Ureter (tissue), 1 donor: Measurements from ENCODE around the gene LSAMP. TPM values are rescaled to one million over a fixed set of nuclear protein-coding genes. Genes with fewer than 3 reads are reported as not detected.
"Not testable (repeated sequence)": the region's sequence is repeated elsewhere in the genome, so short reads cannot be mapped to it uniquely, and the experiment has no call there.

ENCODE experiments used
- DNase-seq: peaks from one replicate; pipeline ENCODE4 v3.0.0-alpha.2; 2020; ENCODE audit warnings: low spot score
- total RNA-seq: library from RNA; stranded (reverse); gene quantifications from one replicate; pipeline ENCODE4 v1.2.4, GENCODE V29; 2023
- donor health status: DM: yes; HTN: yes; CAD: no.

LSAMP gene
- total RNA-seq, 1 donor from 2014 or later: 7.3 TPM

GRCh38 chr3:115800065-115800464 lies 645.2 kb downstream of the LSAMP start:
- not testable (repeated sequence) for DNase-seq

GRCh38 chr3:115792206-115792955 lies 652.9 kb downstream of the LSAMP start:
- no peak for DNase-seq

- not testable (repeated sequence) for DNase-seq
Observed at GRCh38 chr3:115791271-115792153, 653.8 kb downstream of the LSAMP start.

- DNase-seq: no peak
Observed at GRCh38 chr3:115790759-115791158, 654.5 kb downstream of the LSAMP start.

- DNase-seq: no peak
Observed at GRCh38 chr3:115789481-115789880, 655.8 kb downstream of the LSAMP start.

GRCh38 chr3:115788921-115789470 lies 656.3 kb downstream of the LSAMP start:
- no peak for DNase-seq

- DNase-seq: no peak
Observed at GRCh38 chr3:115787818-115788217, 657.5 kb downstream of the LSAMP start.

- DNase-seq: no peak
Observed at GRCh38 chr3:115785782-115786181, 659.5 kb downstream of the LSAMP start.

GRCh38 chr3:115784739-115785536 lies 660.3 kb downstream of the LSAMP start:
- no peak for DNase-seq

- peak; percentile 94 for DNase-seq
Observed at GRCh38 chr3:115783938-115784738, 661.1 kb downstream of the LSAMP start.

- not testable (repeated sequence) for DNase-seq
Observed at GRCh38 chr3:115783426-115783825, 661.9 kb downstream of the LSAMP start.

- no peak for DNase-seq
Observed at GRCh38 chr3:115779011-115779410, 666.3 kb downstream of the LSAMP start.

GRCh38 chr3:115772951-115773350 lies 672.3 kb downstream of the LSAMP start:
- DNase-seq: no peak

GRCh38 chr3:115768661-115769060 lies 676.6 kb downstream of the LSAMP start:
- no peak for DNase-seq

- DNase-seq: no peak
Observed at GRCh38 chr3:115766587-115767482, 678.5 kb downstream of the LSAMP start.

GRCh38 chr3:115761927-115762305 lies 683.4 kb downstream of the LSAMP start:
- DNase-seq: no peak

- DNase-seq: no peak
Observed at GRCh38 chr3:115760716-115761115, 684.6 kb downstream of the LSAMP start.

GRCh38 chr3:115758076-115758763 lies 687.1 kb downstream of the LSAMP start:
- no peak for DNase-seq

- not testable (repeated sequence) for DNase-seq
Observed at GRCh38 chr3:115752978-115753377, 692.3 kb downstream of the LSAMP start.
